ENCODE measurements around the gene RBM8A.

GRCh38 chr1:145918144-145918991 is 8.9 kb downstream of the RBM8A start, which contains the start of gene PEX11B:
- TF ChIP-seq, protein P1, sequence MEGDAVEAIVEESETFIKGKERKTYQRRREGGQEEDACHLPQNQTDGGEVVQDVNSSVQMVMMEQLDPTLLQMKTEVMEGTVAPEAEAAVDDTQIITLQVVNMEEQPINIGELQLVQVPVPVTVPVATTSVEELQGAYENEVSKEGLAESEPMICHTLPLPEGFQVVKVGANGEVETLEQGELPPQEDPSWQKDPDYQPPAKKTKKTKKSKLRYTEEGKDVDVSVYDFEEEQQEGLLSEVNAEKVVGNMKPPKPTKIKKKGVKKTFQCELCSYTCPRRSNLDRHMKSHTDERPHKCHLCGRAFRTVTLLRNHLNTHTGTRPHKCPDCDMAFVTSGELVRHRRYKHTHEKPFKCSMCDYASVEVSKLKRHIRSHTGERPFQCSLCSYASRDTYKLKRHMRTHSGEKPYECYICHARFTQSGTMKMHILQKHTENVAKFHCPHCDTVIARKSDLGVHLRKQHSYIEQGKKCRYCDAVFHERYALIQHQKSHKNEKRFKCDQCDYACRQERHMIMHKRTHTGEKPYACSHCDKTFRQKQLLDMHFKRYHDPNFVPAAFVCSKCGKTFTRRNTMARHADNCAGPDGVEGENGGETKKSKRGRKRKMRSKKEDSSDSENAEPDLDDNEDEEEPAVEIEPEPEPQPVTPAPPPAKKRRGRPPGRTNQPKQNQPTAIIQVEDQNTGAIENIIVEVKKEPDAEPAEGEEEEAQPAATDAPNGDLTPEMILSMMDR (IDR thresholded peaks at IDR 0.05) = peak in 1 of 3 experiments; percentile 7
- no peak for TF ChIP-seq POLR2A (IDR thresholded peaks at IDR 0.05)
